ENCODE measurements around the gene SLC7A14. TPM values are rescaled to one million over a fixed set of nuclear protein-coding genes. Genes with fewer than 3 reads are reported as not detected.
A peak's percentile ranks its signal among the peaks of the same experiment; 100 is the strongest.

SLC7A14 gene
- total RNA-seq, 1 experiment from 2014 or later, result not detected

- intact Hi-C loops (cut with micrococcal nuclease), result no loop called here
- no peak overlapping the region for H3K27ac Mint-ChIP-seq (ENCODE audit: low read depth, unreplicated experiment)
- ChIA-PET CTCF (interaction anchor here (1.3 to 1.9 kb wide), 2 partner anchors 12 to 368 kb away, joined by 5 to 7 read pairs; no protein-coding TSS in a partner anchor), POLR2A (interaction anchor here (0.8 kb wide), 1 partner anchor 12 kb away, joined by 3 read pairs; no protein-coding TSS in a partner anchor)
- H3K9me3 Mint-ChIP-seq (ENCODE audit: unreplicated experiment), result no peaks in the 10 kb centered on the region
- no peaks in the 10 kb centered on the region for H3K36me3 Mint-ChIP-seq (ENCODE audit: insufficient read depth, unreplicated experiment)
- peaks cover 11% of the 10 kb centered on the region for H3K4me1 Mint-ChIP-seq (ENCODE audit: insufficient read depth, unreplicated experiment)
- TF ChIP-seq CTCF (IDR thresholded peaks at IDR 0.05; ENCODE audit: unreplicated experiment), result no peak
- no peak overlapping the region for H3K4me3 Mint-ChIP-seq (ENCODE audit: unreplicated experiment)
- DNase-seq (ENCODE audit: unreplicated experiment), result no peak
- no TSS peak for BruUV-seq (replicated peaks)
- no peaks in the 10 kb centered on the region for H3K27me3 Mint-ChIP-seq (ENCODE audit: insufficient read depth, unreplicated experiment)
Observed at GRCh38 chr3:170443457-170443856, 142.4 kb downstream of the SLC7A14 start.

- POLR2A ChIA-PET, result interaction anchor here (0.6 to 1.3 kb wide), 4 partner anchors 13 to 38 kb away, joined by 3 to 4 read pairs (median 3); no protein-coding TSS in a partner anchor
- H3K9me3 Mint-ChIP-seq (ENCODE audit: unreplicated experiment), result no peaks in the 10 kb centered on the region
- TF ChIP-seq CTCF (IDR thresholded peaks at IDR 0.05; ENCODE audit: unreplicated experiment), result no peak
- H3K27me3 Mint-ChIP-seq (ENCODE audit: insufficient read depth, unreplicated experiment), result no peaks in the 10 kb centered on the region
- no peak overlapping the region for H3K4me3 Mint-ChIP-seq (ENCODE audit: unreplicated experiment)
- no peak overlapping the region for H3K27ac Mint-ChIP-seq (ENCODE audit: low read depth, unreplicated experiment)
- DNase-seq (ENCODE audit: unreplicated experiment), result no peak
- peaks cover 11% of the 10 kb centered on the region for H3K4me1 Mint-ChIP-seq (ENCODE audit: insufficient read depth, unreplicated experiment)
- intact Hi-C loops (cut with micrococcal nuclease), result no loop called here
- BruUV-seq (replicated peaks), result no TSS peak
- CTCF ChIA-PET, result interaction anchor here (1.3 to 1.9 kb wide), 2 partner anchors 11 to 369 kb away, joined by 5 to 7 read pairs; no protein-coding TSS in a partner anchor
- H3K36me3 Mint-ChIP-seq (ENCODE audit: insufficient read depth, unreplicated experiment), result no peaks in the 10 kb centered on the region
Observed at GRCh38 chr3:170442947-170443346, 142.9 kb downstream of the SLC7A14 start.

- no peak for TF ChIP-seq CTCF (IDR thresholded peaks at IDR 0.05; ENCODE audit: unreplicated experiment)
- H3K27ac Mint-ChIP-seq (ENCODE audit: low read depth, unreplicated experiment), result no peak overlapping the region
- ChIA-PET POLR2A (interaction anchor here (1.0 to 1.3 kb wide), 2 partner anchors 19 to 28 kb away, joined by 3 read pairs; no protein-coding TSS in a partner anchor), CTCF (interaction anchor here (0.6 to 2.3 kb wide), 2 partner anchors 313 to 371 kb away, joined by 4 to 10 read pairs; no protein-coding TSS in a partner anchor)
- no TSS peak for BruUV-seq (replicated peaks)
- H3K4me3 Mint-ChIP-seq (ENCODE audit: unreplicated experiment), result no peak overlapping the region
- intact Hi-C loops (cut with micrococcal nuclease), result no loop called here
- no peaks in the 10 kb centered on the region for H3K9me3 Mint-ChIP-seq (ENCODE audit: unreplicated experiment)
- peaks cover 11% of the 10 kb centered on the region for H3K4me1 Mint-ChIP-seq (ENCODE audit: insufficient read depth, unreplicated experiment)
- no peak for DNase-seq (ENCODE audit: unreplicated experiment)
- H3K27me3 Mint-ChIP-seq (ENCODE audit: insufficient read depth, unreplicated experiment), result no peaks in the 10 kb centered on the region
- no peaks in the 10 kb centered on the region for H3K36me3 Mint-ChIP-seq (ENCODE audit: insufficient read depth, unreplicated experiment)
Observed at GRCh38 chr3:170441412-170441811, 144.5 kb downstream of the SLC7A14 start.

- no peak overlapping the region for H3K4me3 Mint-ChIP-seq (ENCODE audit: unreplicated experiment)
- H3K27ac Mint-ChIP-seq (ENCODE audit: low read depth, unreplicated experiment), result no peak overlapping the region
- CTCF ChIA-PET, result interaction anchor here (1.0 to 2.3 kb wide), 3 partner anchors 9 to 372 kb away, joined by 3 to 10 read pairs (median 5); no protein-coding TSS in a partner anchor
- POLR2A ChIA-PET, result interaction anchor here (0.7 to 1.3 kb wide), 5 partner anchors 18 to 345 kb away, joined by 3 read pairs; no protein-coding TSS in a partner anchor
- H3K9me3 Mint-ChIP-seq (ENCODE audit: unreplicated experiment), result no peaks in the 10 kb centered on the region
- H3K4me1 Mint-ChIP-seq (ENCODE audit: insufficient read depth, unreplicated experiment), result peaks cover 11% of the 10 kb centered on the region
- no peaks in the 10 kb centered on the region for H3K27me3 Mint-ChIP-seq (ENCODE audit: insufficient read depth, unreplicated experiment)
- TF ChIP-seq CTCF (IDR thresholded peaks at IDR 0.05; ENCODE audit: unreplicated experiment), result no peak
- BruUV-seq (replicated peaks), result no TSS peak
- intact Hi-C loops (cut with micrococcal nuclease), result no loop called here
- no peaks in the 10 kb centered on the region for H3K36me3 Mint-ChIP-seq (ENCODE audit: insufficient read depth, unreplicated experiment)
- peak; percentile 76 for DNase-seq (ENCODE audit: unreplicated experiment)
Observed at GRCh38 chr3:170440344-170440743, 145.5 kb downstream of the SLC7A14 start.
